Pons (tissue), 1 donor: ENCODE results near the gene CSTPP1.

Experiments
- DNase-seq: peaks from one replicate; pipeline ENCODE4 v3.0.0-alpha.2; 2016; ENCODE audit warnings: low spot score

CSTPP1 gene

GRCh38 chr11:47132981-47133380, 196.4 kb downstream of the CSTPP1 start:
- no peak for DNase-seq

GRCh38 chr11:47136327-47136726, 199.8 kb downstream of the CSTPP1 start:
- no peak for DNase-seq

GRCh38 chr11:47136921-47137320, 200.4 kb downstream of the CSTPP1 start:
- DNase-seq, result no peak

GRCh38 chr11:47137476-47137875, 200.9 kb downstream of the CSTPP1 start:
- no peak for DNase-seq

GRCh38 chr11:47139878-47140277, 203.3 kb downstream of the CSTPP1 start:
- DNase-seq, result no peak

GRCh38 chr11:47143322-47143721, 206.8 kb downstream of the CSTPP1 start:
- DNase-seq, result no peak

- DNase-seq, result no peak
Observed at GRCh38 chr11:47144541-47144940, 208.0 kb downstream of the CSTPP1 start.

GRCh38 chr11:47147250-47147649, 210.7 kb downstream of the CSTPP1 start:
- no peak for DNase-seq

- DNase-seq, result no peak
Observed at GRCh38 chr11:47147681-47148080, 211.1 kb downstream of the CSTPP1 start.

GRCh38 chr11:47148270-47148669, 211.7 kb downstream of the CSTPP1 start:
- no peak for DNase-seq

- DNase-seq, result peak; percentile 47
Observed at GRCh38 chr11:47148903-47149531, 212.5 kb downstream of the CSTPP1 start.

- DNase-seq, result no peak
Observed at GRCh38 chr11:47149782-47150181, 213.2 kb downstream of the CSTPP1 start.

- no peak for DNase-seq
Observed at GRCh38 chr11:47152126-47152952, 215.8 kb downstream of the CSTPP1 start.

GRCh38 chr11:47152953-47153950, 216.7 kb downstream of the CSTPP1 start:
- DNase-seq, result peak; percentile 88

GRCh38 chr11:47154616-47155570, 218.3 kb downstream of the CSTPP1 start:
- DNase-seq, result no peak

- DNase-seq, result no peak
Observed at GRCh38 chr11:47155879-47156278, 219.3 kb downstream of the CSTPP1 start.

- DNase-seq, result no peak
Observed at GRCh38 chr11:47156333-47156732, 219.8 kb downstream of the CSTPP1 start.

- DNase-seq, result no peak
Observed at GRCh38 chr11:47156951-47157350, 220.4 kb downstream of the CSTPP1 start.

GRCh38 chr11:47157805-47158204, 221.2 kb downstream of the CSTPP1 start:
- no peak for DNase-seq

GRCh38 chr11:47158242-47158641, 221.7 kb downstream of the CSTPP1 start:
- DNase-seq, result no peak

- no peak for DNase-seq
Observed at GRCh38 chr11:47160753-47161133, 224.2 kb downstream of the CSTPP1 start.
